GM21529 (cell line): Measurements from ENCODE around the gene PALM.
"Not testable (repeated sequence)": the region's sequence is repeated elsewhere in the genome, so short reads cannot be mapped to it uniquely, and the experiment has no call there.

Source experiments
- ATAC-seq: cut with Tn5 transposase; IDR thresholded peaks from one replicate; pipeline ENCODE4 v1.9.1; 2021; ENCODE audit not compliant: unreplicated experiment

The PALM gene

GRCh38 chr19:703651-704446, 4.9 kb upstream of the PALM start:
- ATAC-seq: no peak

- ATAC-seq: no peak
Measured at GRCh38 chr19:704447-704741, 4.3 kb upstream of the PALM start.

GRCh38 chr19:709196-709964, 645 bp downstream of the PALM start:
- ATAC-seq: no peak

GRCh38 chr19:709965-710571, 1.3 kb downstream of the PALM start:
- no peak for ATAC-seq

GRCh38 chr19:710767-711166, 2.0 kb downstream of the PALM start:
- ATAC-seq: no peak

GRCh38 chr19:711254-711653, 2.5 kb downstream of the PALM start:
- no peak for ATAC-seq

GRCh38 chr19:715347-715746, 6.6 kb downstream of the PALM start:
- no peak for ATAC-seq

- no peak for ATAC-seq
Measured at GRCh38 chr19:718251-718951, 9.7 kb downstream of the PALM start.

- no peak for ATAC-seq
Measured at GRCh38 chr19:718991-719512, 10.3 kb downstream of the PALM start.

- ATAC-seq: no peak
Measured at GRCh38 chr19:719636-720344, 11.1 kb downstream of the PALM start.

- no peak for ATAC-seq
Measured at GRCh38 chr19:720345-721160, 11.8 kb downstream of the PALM start.

- no peak for ATAC-seq
Measured at GRCh38 chr19:722553-723101, 13.9 kb downstream of the PALM start.

- ATAC-seq: no peak
Measured at GRCh38 chr19:723247-723646, 14.5 kb downstream of the PALM start.

- no peak for ATAC-seq
Measured at GRCh38 chr19:723714-724113, 15.0 kb downstream of the PALM start.

GRCh38 chr19:725461-726089, 16.8 kb downstream of the PALM start:
- ATAC-seq: no peak

- no peak for ATAC-seq
Measured at GRCh38 chr19:726993-727956, 18.5 kb downstream of the PALM start.

- no peak for ATAC-seq
Measured at GRCh38 chr19:728011-728410, 19.3 kb downstream of the PALM start.

- ATAC-seq: not testable (repeated sequence)
Measured at GRCh38 chr19:729564-729963, 20.8 kb downstream of the PALM start.
